HG02678 (cell line): ENCODE data around the gene S1PR1.
"Not testable (repeated sequence)": the region's sequence is repeated elsewhere in the genome, so short reads cannot be mapped to it uniquely, and the experiment has no call there.

Experiments
- ATAC-seq: cut with Tn5 transposase; IDR thresholded peaks from one replicate; pipeline ENCODE4 v1.9.1; 2021; ENCODE audit warnings: mild to moderate bottlenecking, moderate library complexity; ENCODE audit not compliant: unreplicated experiment

The S1PR1 gene

GRCh38 chr1:101219924-101220870 lies 16.6 kb upstream of the S1PR1 start:
- no peak for ATAC-seq

GRCh38 chr1:101220906-101221305 lies 15.9 kb upstream of the S1PR1 start:
- no peak for ATAC-seq

- ATAC-seq: peak; percentile 97
Observed at GRCh38 chr1:101221945-101222429, 14.8 kb upstream of the S1PR1 start.

- ATAC-seq: no peak
Observed at GRCh38 chr1:101227837-101228236, 9.0 kb upstream of the S1PR1 start.

GRCh38 chr1:101228424-101229134 lies 8.2 kb upstream of the S1PR1 start:
- no peak for ATAC-seq

GRCh38 chr1:101232182-101232581 lies 4.6 kb upstream of the S1PR1 start:
- not testable (repeated sequence) for ATAC-seq

- ATAC-seq: no peak
Observed at GRCh38 chr1:101233495-101233894, 3.3 kb upstream of the S1PR1 start.

- peak; percentile 1 for ATAC-seq
Observed at GRCh38 chr1:101235216-101235695, 1.6 kb upstream of the S1PR1 start.

- peak; percentile 60 for ATAC-seq
Observed at GRCh38 chr1:101235696-101236515, 913 bp upstream of the S1PR1 start.

GRCh38 chr1:101237229-101237837 lies 514 bp downstream of the S1PR1 start:
- no peak for ATAC-seq

GRCh38 chr1:101238031-101238628 lies 1.3 kb downstream of the S1PR1 start:
- peak; percentile 25 for ATAC-seq

GRCh38 chr1:101238681-101239094 lies 1.9 kb downstream of the S1PR1 start:
- peak; percentile 26 for ATAC-seq

- ATAC-seq: no peak
Observed at GRCh38 chr1:101239095-101240040, 2.5 kb downstream of the S1PR1 start.

GRCh38 chr1:101240041-101240430 lies 3.2 kb downstream of the S1PR1 start:
- no peak for ATAC-seq

- peak; percentile 28 for ATAC-seq
Observed at GRCh38 chr1:101241485-101242225, 4.8 kb downstream of the S1PR1 start.

GRCh38 chr1:101242324-101243050 lies 5.7 kb downstream of the S1PR1 start:
- ATAC-seq: no peak

GRCh38 chr1:101243751-101244150 lies 6.9 kb downstream of the S1PR1 start:
- no peak for ATAC-seq
